Measurements from ENCODE around the gene LONP1.
A peak's percentile ranks its signal among the peaks of the same experiment; 100 is the strongest.

The LONP1 gene, protein sequence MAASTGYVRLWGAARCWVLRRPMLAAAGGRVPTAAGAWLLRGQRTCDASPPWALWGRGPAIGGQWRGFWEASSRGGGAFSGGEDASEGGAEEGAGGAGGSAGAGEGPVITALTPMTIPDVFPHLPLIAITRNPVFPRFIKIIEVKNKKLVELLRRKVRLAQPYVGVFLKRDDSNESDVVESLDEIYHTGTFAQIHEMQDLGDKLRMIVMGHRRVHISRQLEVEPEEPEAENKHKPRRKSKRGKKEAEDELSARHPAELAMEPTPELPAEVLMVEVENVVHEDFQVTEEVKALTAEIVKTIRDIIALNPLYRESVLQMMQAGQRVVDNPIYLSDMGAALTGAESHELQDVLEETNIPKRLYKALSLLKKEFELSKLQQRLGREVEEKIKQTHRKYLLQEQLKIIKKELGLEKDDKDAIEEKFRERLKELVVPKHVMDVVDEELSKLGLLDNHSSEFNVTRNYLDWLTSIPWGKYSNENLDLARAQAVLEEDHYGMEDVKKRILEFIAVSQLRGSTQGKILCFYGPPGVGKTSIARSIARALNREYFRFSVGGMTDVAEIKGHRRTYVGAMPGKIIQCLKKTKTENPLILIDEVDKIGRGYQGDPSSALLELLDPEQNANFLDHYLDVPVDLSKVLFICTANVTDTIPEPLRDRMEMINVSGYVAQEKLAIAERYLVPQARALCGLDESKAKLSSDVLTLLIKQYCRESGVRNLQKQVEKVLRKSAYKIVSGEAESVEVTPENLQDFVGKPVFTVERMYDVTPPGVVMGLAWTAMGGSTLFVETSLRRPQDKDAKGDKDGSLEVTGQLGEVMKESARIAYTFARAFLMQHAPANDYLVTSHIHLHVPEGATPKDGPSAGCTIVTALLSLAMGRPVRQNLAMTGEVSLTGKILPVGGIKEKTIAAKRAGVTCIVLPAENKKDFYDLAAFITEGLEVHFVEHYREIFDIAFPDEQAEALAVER

DNA sequence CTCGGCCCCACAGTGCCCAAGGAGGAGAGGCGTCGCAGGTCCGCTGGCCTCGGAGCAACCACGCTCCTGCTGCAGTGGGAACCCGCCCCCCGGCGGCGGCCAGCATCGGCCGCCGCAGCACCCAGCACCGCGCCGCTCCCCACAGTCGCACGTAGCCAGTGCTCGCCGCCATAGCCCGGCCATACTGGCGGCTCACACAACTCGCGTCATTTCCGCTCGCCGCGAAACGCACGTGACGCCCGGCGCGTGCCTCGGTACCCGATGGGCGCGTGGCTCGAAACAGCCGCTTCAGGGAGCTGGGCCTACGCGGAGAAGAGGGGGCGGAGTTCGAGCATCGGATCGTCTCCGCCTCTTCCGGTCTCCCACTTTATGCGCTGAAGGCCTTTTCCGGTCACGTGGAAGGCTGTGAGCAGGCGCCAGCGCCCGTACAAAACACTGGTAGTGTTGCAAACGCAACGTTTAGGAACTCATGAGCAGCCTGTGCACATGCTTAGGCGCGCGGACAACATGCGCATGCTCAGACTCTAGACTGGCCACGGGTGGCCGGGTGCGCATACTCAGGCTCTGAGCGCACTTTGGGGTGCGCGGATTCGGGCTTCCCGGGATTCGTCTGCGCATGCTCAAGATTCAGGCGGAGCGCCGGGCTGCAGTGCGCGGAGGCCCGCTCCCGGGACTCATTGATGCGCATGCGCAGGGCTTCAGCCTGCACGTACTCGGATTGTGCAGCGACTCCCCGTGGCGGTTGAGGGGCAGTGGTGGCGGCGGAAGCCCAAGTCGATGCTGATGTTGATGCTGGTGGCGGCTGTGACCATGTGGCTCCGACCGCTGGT lies at the start of gene LONP1, which contains the start of gene CATSPERD:
LONP1 (minus strand) TSS at position 186 of the 830 bp plus-strand sequence; CDS start at position 172, 14 bp downstream.
CATSPERD (plus strand) TSS at position 677 of the 830 bp plus-strand sequence; CDS start at position 778, 101 bp downstream.
- TF ChIP-seq, protein P1, sequence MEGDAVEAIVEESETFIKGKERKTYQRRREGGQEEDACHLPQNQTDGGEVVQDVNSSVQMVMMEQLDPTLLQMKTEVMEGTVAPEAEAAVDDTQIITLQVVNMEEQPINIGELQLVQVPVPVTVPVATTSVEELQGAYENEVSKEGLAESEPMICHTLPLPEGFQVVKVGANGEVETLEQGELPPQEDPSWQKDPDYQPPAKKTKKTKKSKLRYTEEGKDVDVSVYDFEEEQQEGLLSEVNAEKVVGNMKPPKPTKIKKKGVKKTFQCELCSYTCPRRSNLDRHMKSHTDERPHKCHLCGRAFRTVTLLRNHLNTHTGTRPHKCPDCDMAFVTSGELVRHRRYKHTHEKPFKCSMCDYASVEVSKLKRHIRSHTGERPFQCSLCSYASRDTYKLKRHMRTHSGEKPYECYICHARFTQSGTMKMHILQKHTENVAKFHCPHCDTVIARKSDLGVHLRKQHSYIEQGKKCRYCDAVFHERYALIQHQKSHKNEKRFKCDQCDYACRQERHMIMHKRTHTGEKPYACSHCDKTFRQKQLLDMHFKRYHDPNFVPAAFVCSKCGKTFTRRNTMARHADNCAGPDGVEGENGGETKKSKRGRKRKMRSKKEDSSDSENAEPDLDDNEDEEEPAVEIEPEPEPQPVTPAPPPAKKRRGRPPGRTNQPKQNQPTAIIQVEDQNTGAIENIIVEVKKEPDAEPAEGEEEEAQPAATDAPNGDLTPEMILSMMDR (IDR thresholded peaks at IDR 0.05; ENCODE audit: low read depth, low read length), result peak; percentile 90
- peak; percentile 96 for DNase-seq (ENCODE audit: extremely low read depth, low read depth)

DNA sequence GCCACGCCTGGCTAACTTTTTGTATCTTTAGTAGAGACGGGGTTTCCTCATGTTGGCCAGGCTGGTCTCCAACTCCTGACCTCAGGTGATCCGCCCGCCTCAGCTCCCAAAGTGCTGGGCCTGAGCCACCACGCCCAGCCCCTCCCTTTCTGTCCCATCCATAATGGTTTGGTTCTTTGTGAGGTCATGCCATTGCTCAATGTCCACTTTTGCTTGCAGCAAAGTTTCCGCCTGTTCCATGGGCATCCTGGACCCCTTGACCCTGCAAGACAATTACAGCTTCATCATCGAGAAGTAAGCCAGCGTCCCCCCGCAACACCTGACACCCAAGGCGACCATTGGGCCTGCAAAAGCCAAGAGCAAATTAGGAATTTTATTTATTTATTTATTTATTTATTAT lies 48.0 kb upstream of the LONP1 start:
- TF ChIP-seq, protein P1 (IDR thresholded peaks at IDR 0.05; ENCODE audit: low read depth, low read length), result no peak
- DNase-seq (ENCODE audit: extremely low read depth, low read depth), result no peak

DNA sequence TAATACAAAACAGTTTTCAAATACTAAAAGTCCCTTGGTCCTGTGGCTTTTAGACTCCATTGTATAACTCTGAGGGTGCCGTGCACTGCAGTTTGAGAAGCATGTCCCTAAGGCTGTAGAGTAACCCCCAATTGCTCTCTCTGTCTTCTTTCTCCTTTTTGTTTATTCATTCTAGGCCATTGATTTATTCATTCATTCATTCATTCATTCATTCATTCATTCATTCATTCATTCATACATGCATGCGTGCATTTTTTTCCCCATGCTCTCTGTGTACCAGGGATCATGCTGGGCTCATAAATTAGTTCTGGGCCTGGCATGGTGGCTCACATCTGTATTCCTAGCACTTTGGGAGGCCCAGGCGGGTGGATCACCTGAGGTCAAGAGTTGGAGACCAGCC lies 45.3 kb upstream of the LONP1 start:
- TF ChIP-seq, protein P1 (IDR thresholded peaks at IDR 0.05; ENCODE audit: low read depth, low read length), result no peak
- no peak for DNase-seq (ENCODE audit: extremely low read depth, low read depth)

DNA sequence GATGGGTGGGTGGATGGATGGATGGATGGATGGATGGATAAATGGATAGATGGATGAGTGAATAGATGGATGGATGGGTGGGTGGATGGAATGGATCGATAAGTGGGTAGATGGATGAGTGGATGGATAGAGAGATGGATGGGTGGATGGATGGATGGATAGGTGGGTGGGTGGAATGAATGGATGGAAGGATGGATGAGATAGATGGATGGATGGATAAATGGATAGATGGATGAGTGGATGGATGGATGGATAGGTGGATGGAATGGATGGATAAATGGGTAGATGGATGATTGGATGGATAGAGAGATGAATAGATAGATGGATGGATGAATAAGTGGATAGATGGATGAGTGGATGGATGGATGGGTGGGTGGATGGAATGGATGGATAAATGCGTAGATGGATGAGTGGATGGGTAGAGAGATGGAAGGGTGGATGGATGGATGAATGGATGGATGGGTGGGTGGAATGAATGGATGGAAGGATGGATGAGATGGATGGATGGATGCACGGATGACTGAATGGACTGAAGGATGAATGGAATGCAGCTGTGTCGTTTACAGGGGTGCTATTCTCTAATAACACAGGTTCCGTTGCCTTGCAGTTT lies 42.8 kb upstream of the LONP1 start:
- TF ChIP-seq, protein P1 (IDR thresholded peaks at IDR 0.05; ENCODE audit: low read depth, low read length), result no peak
- DNase-seq (ENCODE audit: extremely low read depth, low read depth), result no peak

DNA sequence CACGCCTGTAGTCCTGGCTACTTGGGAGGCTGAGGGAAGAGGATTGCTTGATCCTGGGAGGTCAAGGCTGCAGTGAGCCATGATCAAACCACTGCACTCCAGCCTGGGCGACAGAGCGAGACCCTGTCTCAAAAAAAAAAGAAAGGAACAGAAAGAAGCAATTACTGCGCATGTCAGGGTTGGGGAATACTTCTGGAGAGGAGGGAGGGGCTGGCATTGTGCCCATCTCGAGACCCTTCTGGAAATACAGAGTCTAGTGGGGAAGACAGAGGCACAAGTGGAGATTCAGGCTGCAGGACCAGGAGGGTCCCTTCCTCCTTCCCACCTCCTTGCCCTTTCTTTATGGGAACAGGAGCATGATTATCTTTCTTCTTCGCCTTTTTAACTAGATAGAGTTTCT lies 33.8 kb upstream of the LONP1 start:
- TF ChIP-seq, protein P1 (IDR thresholded peaks at IDR 0.05; ENCODE audit: low read depth, low read length), result no peak
- DNase-seq (ENCODE audit: extremely low read depth, low read depth), result no peak

DNA sequence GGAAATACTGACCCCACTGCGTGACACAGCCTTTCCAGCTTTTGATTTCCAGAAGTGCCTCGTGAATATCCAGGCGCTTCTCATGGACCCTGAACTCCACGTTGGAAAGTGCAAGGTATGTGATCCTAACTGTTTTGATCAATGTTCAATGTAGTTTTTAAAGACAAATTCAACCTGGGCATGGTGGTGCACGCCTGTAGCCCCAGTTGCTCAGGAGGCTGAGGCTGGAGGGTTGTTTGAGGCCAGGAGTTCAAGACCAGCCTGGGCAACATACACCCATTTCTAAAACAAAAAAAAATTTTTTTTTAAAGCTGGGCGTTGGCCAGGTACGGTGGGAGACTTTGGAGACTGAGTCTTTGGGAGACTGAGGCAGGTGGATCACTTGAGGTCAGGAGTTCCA lies 31.8 kb upstream of the LONP1 start:
- TF ChIP-seq, protein P1 (IDR thresholded peaks at IDR 0.05; ENCODE audit: low read depth, low read length), result no peak
- no peak for DNase-seq (ENCODE audit: extremely low read depth, low read depth)
